Hematopoietic multipotent progenitor cell treated with erythropoietin and hydrocortisone succinate and interleukin-3 and kit ligand, for 15 days (in vitro differentiated cells): ENCODE results near the gene OLIG3.

Experiments
- DNase-seq: peaks from one replicate; pipeline ENCODE4 v3.0.0-alpha.2; 2015; ENCODE audit warnings: low spot score

The OLIG3 gene

DNA sequence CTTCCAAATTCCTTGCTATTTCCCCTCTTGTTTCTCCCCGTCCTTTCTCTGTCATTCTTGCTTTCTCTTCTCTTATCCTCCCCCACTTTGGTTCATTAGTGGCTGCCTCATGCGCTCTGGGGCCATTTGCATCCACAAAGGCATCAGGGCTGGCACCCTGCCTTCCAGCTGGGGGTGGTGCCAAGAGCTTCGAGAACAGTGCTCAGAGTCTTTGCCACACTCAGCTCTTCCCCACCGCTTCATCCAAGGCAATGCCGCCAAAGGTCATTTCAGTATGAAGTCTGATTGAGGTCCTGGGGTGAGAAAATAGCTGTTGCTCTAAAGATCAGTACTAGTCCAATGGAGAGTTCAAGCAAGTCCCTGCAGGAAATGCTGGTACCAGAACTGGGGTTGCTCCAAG is 22.7 kb downstream of the OLIG3 start:
- DNase-seq: no peak

DNA sequence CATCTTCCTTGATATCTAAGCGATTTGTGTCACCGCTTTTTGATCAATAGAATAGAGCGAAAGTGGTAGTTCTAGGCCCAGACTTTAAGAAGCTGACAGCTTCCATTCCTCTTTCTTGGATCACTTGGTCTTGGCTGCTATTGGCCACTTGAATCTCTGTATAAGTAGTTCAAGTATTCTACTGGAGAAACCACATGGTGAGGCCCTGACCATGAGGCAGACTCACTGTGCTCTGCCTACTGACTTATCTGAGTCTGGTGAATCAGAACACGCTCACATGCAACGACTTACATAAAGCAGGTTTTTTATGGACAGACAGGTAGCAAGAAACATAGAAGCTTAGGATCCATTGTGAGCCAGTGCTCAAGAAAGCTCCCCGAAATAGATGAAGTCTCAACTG is 27.0 kb downstream of the OLIG3 start:
- DNase-seq: no peak

DNA sequence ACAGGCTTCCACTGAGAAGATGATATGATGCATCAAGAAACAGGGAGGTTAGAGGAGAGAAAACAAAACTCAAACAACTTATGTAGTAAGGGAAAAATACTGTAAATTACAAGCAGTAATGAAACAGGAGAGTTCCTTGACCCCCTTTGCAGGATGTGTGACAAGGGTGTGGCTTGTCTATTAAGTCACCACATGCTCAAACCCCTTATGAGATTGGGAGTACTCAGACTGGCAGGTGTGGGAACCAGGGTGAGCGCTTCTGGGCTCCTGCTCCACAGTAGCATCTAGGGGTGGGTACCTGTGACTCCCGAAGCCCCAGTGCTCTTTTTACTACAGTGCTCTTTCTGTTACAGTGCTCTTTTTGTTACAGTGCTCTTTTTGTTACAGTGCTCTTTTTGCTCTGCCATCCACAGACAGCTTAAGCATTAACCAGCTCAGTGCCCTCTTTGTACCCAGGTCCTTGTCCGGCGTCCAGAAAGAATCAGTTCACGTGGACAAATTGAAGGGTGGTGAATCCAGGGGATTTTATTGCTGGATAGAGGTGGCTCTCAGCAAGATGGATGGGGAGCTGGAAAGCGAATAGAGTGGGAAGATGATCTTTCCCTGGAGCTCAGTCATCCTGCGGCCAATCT is 28.7 kb downstream of the OLIG3 start:
- no peak for DNase-seq

DNA sequence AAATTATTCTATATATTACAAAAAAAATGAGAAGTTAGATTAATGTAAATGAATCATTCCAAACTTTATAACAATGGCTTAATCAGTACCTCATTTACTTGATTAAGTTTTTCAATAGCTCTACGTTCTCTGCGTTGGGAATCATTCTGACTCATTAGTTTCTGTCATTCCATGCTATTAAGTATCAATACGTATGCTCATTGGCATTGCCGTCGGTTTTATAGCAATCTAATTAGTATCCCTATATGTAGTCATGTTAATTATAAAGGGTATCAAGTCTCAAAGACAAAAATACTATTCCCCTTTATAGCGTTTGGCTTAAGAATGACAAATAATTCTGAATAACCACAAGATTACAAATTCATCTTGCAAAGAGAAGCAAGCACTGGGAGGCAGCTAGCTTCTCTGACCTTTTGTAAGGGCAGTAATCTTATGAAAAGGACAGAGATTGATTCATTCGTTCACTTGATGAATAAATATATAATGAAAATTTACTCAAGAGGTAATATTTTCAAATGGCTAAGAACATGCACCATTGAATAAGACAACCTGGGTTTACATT is 41.8 kb downstream of the OLIG3 start:
- DNase-seq: no peak

DNA sequence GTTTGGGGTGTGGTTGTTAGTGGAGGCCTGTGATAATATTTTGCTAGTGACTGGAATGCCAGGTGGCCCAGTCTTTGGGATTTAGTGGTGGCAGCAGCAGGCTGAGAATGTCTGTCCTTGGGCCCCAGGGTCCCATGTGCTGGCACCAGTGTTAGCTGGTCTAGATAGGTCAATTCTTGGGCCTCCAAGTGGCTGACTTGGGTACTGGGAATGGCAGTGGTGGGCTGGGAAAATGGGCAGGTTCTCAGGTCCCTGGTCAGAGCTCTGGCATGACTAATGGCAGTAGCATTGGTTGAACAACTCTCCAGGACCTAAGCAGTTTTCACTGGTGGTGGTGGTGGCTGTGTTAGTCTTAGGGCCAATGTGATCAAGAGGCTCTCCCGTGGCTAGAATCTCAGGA is 50.3 kb downstream of the OLIG3 start:
- DNase-seq: no peak
